Karpas-422 (cell line): ENCODE measurements around the gene TYMP. TPM values are rescaled to one million over a fixed set of nuclear protein-coding genes. Genes with fewer than 3 reads are reported as not detected.

Source experiments
- DNase-seq: peaks from one replicate; pipeline ENCODE4 v3.0.0-alpha.2; 2015
- H2AFZ ChIP-seq: fragments of 200-600 bp; sonication (generic); 2 replicates; pipeline ENCODE4 v1.6.1; 2014; ENCODE audit warnings: antibody characterized with exemption, low read length, mixed read lengths
- H3K27ac ChIP-seq: fragments of 200-600 bp; sonication (generic); 2 replicates; pipeline ENCODE4 v1.5.1; 2014; ENCODE audit warnings: mild to moderate bottlenecking, low read length, moderate library complexity
- H3K27me3 ChIP-seq: fragments of 200-600 bp; sonication (generic); 2 replicates; pipeline ENCODE4 v1.6.1; 2014; ENCODE audit warnings: low read length, mixed read lengths
- H3K36me3 ChIP-seq: fragments of 200-600 bp; sonication (generic); 2 replicates; pipeline ENCODE4 v1.6.1; 2014; ENCODE audit warnings: low read length, mixed read lengths; ENCODE audit not compliant: insufficient read depth
- H3K4me1 ChIP-seq: fragments of 200-600 bp; sonication (generic); 2 replicates; pipeline ENCODE4 v1.6.1; 2014; ENCODE audit warnings: mild to moderate bottlenecking, low read length, mixed read lengths
- H3K4me2 ChIP-seq: fragments of 200-600 bp; sonication (generic); 2 replicates; pipeline ENCODE4 v1.6.1; 2014; ENCODE audit warnings: low read length, low read depth, mild to moderate bottlenecking; ENCODE audit not compliant: poor library complexity, severe bottlenecking
- H3K4me3 ChIP-seq: fragments of 200-600 bp; sonication (generic); 2 replicates; pipeline ENCODE4 v1.5.1; 2014; ENCODE audit warnings: mild to moderate bottlenecking, antibody characterized with exemption, low read length, mixed read lengths
- H3K79me2 ChIP-seq: fragments of 200-600 bp; sonication (generic); 2 replicates; pipeline ENCODE4 v1.6.1; 2014; ENCODE audit warnings: mild to moderate bottlenecking, low read length, mixed read lengths
- H3K9ac ChIP-seq: fragments of 200-600 bp; sonication (generic); 2 replicates; pipeline ENCODE4 v1.6.0; 2014; ENCODE audit warnings: low read length
- H3K9me2 ChIP-seq: fragments of 200-600 bp; sonication (generic), shearing (Covaris generic); replicated peaks from 2 replicates; pipeline ENCODE4 v1.6.0; 2014; ENCODE audit warnings: mild to moderate bottlenecking, low read length, moderate library complexity; ENCODE audit not compliant: insufficient read depth
- H3K9me3 ChIP-seq: fragments of 300-700, 200-600 bp; sonication (generic); 2 replicates; pipeline ENCODE4 v1.6.1; 2014; ENCODE audit warnings: low read length, mixed read lengths
- H4K20me1 ChIP-seq: fragments of 200-600 bp; sonication (generic); 2 replicates; pipeline ENCODE4 v1.6.1; 2014; ENCODE audit warnings: mild to moderate bottlenecking, antibody characterized with exemption, low read length, low read depth; ENCODE audit not compliant: insufficient read depth
- total RNA-seq: library from RNA; depleted of rRNA; stranded (reverse); fragments of >200 nt; shearing (Covaris generic); gene quantifications from 2 replicates; pipeline ENCODE4 v1.2.3, GENCODE V29; 2014; ENCODE audit warnings: low replicate concordance

TYMP gene
- total RNA-seq, 1 experiment from 2014 or later: 1.8 TPM

DNA sequence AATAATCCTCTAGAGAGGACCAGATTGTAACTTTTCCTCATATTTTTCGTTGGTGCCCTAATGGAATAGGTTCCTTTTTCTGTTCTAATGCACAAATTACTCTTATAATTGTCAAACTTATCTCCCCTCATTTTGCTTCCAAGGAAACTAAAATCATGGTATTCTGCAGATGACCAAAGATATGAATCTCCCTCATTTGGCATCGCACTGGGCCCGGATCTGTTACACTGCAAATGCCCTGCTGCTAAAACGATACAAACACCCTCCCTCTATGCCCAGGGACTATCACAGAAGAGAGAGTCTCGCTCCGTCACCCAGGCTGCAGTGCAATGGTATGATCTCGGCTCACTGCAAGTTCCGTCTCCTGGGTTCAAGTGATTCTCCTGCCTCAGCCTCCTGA is 23.5 kb upstream of the TYMP start:
- H3K9me2 ChIP-seq: no peaks in the 10 kb centered on the region
- no peak overlapping the region for H3K4me3 ChIP-seq
- no peaks in the 10 kb centered on the region for H3K36me3 ChIP-seq
- H3K4me1 ChIP-seq: peaks cover 13% of the 10 kb centered on the region
- H2AFZ ChIP-seq: no peak overlapping the region
- H3K9ac ChIP-seq: no peak overlapping the region
- H3K27me3 ChIP-seq: no peaks in the 10 kb centered on the region
- H3K27ac ChIP-seq: no peak overlapping the region
- no peak overlapping the region for H3K4me2 ChIP-seq
- no peaks in the 10 kb centered on the region for H3K79me2 ChIP-seq
- no peaks in the 10 kb centered on the region for H4K20me1 ChIP-seq
- no peak for DNase-seq
- no peaks in the 10 kb centered on the region for H3K9me3 ChIP-seq

DNA sequence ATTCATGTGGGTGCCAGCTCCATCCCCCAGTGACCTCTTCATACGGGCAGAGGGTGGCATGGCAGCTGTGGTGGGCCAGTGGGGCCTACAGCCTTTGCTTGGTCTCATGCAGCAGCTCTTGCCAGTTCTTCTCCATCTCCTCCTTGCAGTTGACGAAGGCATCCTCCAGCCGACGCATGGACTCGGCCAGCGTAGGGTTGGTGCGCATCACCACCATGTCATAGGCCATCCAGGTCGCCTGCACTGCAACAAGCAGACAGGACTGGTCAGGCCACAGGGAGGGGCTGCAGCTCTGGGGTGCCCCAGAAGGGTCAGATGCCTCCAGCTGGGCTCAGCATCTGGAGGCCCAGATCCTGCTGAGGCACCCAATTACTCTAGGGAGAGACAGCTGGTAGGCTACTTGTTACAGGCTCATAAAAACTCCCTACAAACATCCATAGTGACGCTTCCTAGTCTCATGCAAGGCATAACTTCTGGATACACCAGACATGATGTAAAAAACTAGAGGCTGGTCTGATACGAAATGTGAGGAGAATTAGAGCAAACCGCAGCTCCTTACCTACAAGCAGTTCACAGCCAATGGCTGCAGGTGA is 21.4 kb upstream of the TYMP start:
- Histone ChIP-seq H3K36me3 (no peaks in the 10 kb centered on the region), H3K4me1 (peaks cover 22% of the 10 kb centered on the region), H4K20me1 (no peaks in the 10 kb centered on the region), H3K79me2 (no peaks in the 10 kb centered on the region), H3K9me2 (no peaks in the 10 kb centered on the region), H3K9ac (no peak overlapping the region), H3K27ac (no peak overlapping the region), H3K4me3 (no peak overlapping the region), H3K4me2 (no peak overlapping the region), H3K9me3 (no peaks in the 10 kb centered on the region), H3K27me3 (no peaks in the 10 kb centered on the region), H2AFZ (no peak overlapping the region)
- no peak for DNase-seq

DNA sequence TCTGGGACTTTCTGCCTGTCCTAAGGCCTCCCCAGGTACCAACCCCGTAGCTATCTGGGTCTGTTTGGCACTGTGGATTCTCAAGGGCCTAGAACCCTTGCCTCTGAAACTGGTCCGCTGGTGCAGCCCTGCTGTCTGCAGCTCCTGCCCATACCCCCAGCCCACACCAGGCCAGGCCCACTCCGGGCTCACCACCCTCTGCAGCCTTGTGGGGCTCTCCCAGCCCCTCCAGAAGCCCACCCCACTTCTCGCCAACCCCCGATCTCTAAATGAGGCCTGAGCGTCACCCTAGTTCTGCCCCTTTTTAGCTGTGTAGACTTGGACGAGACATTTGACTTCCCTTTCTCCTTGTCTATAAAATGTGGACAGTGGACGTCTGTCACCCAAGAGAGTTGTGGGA is 20.6 kb upstream of the TYMP start:
- H3K79me2 ChIP-seq: no peaks in the 10 kb centered on the region
- DNase-seq: no peak
- H3K9me3 ChIP-seq: no peaks in the 10 kb centered on the region
- H2AFZ ChIP-seq: no peak overlapping the region
- no peaks in the 10 kb centered on the region for H3K36me3 ChIP-seq
- H3K4me1 ChIP-seq: peaks cover 22% of the 10 kb centered on the region
- H3K4me2 ChIP-seq: no peak overlapping the region
- no peak overlapping the region for H3K9ac ChIP-seq
- no peaks in the 10 kb centered on the region for H3K9me2 ChIP-seq
- no peak overlapping the region for H3K4me3 ChIP-seq
- H3K27ac ChIP-seq: no peak overlapping the region
- no peaks in the 10 kb centered on the region for H3K27me3 ChIP-seq
- H4K20me1 ChIP-seq: no peaks in the 10 kb centered on the region

DNA sequence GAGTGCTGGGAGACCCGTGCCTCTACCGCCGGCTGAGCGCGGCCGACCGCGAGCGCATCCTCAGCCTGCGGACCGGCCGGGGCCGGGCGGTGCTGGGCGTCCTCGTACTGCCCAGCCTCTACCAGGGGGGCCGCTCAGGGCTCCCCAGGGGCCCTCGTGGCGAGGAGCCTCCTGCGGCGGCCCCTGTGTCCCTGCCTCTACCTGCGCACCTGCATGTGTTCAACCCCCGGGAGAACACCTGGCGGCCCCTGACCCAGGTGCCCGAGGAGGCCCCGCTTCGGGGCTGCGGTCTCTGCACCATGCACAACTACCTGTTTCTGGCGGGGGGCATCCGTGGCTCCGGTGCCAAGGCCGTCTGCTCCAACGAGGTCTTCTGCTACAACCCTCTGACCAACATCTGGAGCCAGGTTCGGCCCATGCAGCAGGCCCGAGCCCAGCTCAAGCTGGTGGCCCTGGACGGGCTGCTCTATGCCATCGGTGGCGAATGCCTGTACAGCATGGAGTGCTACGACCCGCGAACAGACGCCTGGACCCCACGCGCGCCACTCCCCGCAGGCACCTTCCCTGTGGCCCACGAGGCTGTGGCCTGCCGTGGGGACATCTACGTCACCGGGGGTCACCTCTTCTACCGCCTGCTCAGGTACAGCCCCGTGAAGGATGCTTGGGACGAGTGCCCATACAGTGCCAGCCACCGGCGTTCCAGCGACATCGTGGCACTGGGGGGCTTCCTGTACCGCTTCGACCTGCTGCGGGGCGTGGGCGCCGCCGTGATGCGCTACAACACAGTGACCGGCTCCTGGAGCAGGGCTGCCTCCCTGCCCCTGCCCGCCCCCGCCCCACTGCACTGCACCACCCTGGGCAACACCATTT is 19.3 kb upstream of the TYMP start:
- peak overlapping the region; percentile 70 for H3K4me3 ChIP-seq
- no peaks in the 10 kb centered on the region for H3K79me2 ChIP-seq
- peaks cover 31% of the 10 kb centered on the region for H3K4me1 ChIP-seq
- no peak for DNase-seq
- no peaks in the 10 kb centered on the region for H4K20me1 ChIP-seq
- no peaks in the 10 kb centered on the region for H3K36me3 ChIP-seq
- H2AFZ ChIP-seq: peak overlapping the region; percentile 93
- H3K9me2 ChIP-seq: no peaks in the 10 kb centered on the region
- no peak overlapping the region for H3K27ac ChIP-seq
- no peaks in the 10 kb centered on the region for H3K9me3 ChIP-seq
- peak overlapping the region; percentile 97 for H3K4me2 ChIP-seq
- H3K27me3 ChIP-seq: no peaks in the 10 kb centered on the region
- H3K9ac ChIP-seq: peak overlapping the region; percentile 88

GRCh38 chr22:50548040-50548920 is 18.5 kb upstream of the TYMP start:
- H3K27me3 ChIP-seq: no peaks in the 10 kb centered on the region
- H3K79me2 ChIP-seq: no peaks in the 10 kb centered on the region
- no peak overlapping the region for H3K27ac ChIP-seq
- H3K36me3 ChIP-seq: no peaks in the 10 kb centered on the region
- peak overlapping the region; percentile 88 for H3K9ac ChIP-seq
- peak overlapping the region; percentile 93 for H2AFZ ChIP-seq
- H3K9me3 ChIP-seq: no peaks in the 10 kb centered on the region
- H4K20me1 ChIP-seq: no peaks in the 10 kb centered on the region
- H3K4me1 ChIP-seq: peaks cover 36% of the 10 kb centered on the region
- peak overlapping the region; percentile 97 for H3K4me2 ChIP-seq
- peak overlapping the region; percentile 70 for H3K4me3 ChIP-seq
- H3K9me2 ChIP-seq: no peaks in the 10 kb centered on the region
- peak; percentile 84 for DNase-seq

DNA sequence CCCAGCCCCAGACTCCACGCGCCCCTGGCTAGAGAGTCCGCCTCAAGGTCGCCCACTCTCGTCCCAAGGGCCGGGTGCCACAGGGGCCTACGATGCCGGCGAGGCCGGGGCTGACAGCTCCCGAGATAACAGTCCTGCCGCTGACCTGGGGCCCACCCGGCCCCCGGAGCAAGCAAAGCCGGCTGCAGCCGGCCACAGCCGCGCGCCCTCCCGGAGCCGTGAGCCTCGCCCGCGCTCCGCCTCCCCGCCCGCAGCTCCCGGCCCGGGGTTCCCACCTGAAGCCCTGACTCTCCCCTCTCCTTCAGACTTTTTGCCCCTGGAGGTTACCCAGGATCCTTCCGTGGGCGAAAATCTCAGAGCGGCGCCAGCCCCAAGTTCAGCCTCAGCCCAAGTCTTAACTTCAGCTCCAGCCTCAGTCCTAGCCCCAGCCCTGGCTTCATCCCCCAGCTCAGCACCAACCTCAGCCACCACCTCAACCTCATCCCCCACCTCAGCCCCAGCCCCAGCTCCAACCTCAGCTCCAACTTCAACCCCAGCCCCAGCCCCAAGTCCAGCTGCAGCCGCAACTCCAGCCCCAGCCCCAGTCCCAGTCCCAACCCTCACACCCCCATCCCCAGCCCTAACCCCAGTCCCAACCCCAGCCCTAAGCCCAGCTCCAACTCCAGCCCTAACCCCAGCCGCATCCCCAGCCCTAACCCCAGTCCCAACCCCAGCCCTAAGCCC is 17.6 kb upstream of the TYMP start:
- H3K9ac ChIP-seq: no peak overlapping the region
- H3K9me3 ChIP-seq: no peaks in the 10 kb centered on the region
- H3K79me2 ChIP-seq: no peaks in the 10 kb centered on the region
- H2AFZ ChIP-seq: no peak overlapping the region
- no peaks in the 10 kb centered on the region for H3K27me3 ChIP-seq
- no peak overlapping the region for H3K27ac ChIP-seq
- no peaks in the 10 kb centered on the region for H4K20me1 ChIP-seq
- H3K9me2 ChIP-seq: no peaks in the 10 kb centered on the region
- no peak overlapping the region for H3K4me3 ChIP-seq
- H3K4me2 ChIP-seq: no peak overlapping the region
- H3K4me1 ChIP-seq: peaks cover 40% of the 10 kb centered on the region
- DNase-seq: peak; percentile 56
- no peaks in the 10 kb centered on the region for H3K36me3 ChIP-seq

- Histone ChIP-seq H3K79me2 (no peaks in the 10 kb centered on the region), H3K9me3 (no peaks in the 10 kb centered on the region), H4K20me1 (no peaks in the 10 kb centered on the region), H3K36me3 (no peaks in the 10 kb centered on the region), H3K4me1 (peaks cover 48% of the 10 kb centered on the region), H3K4me2 (no peak overlapping the region), H3K4me3 (no peak overlapping the region), H3K9me2 (no peaks in the 10 kb centered on the region), H2AFZ (no peak overlapping the region), H3K9ac (no peak overlapping the region), H3K27me3 (no peaks in the 10 kb centered on the region), H3K27ac (no peak overlapping the region)
- DNase-seq: no peak
Measured at GRCh38 chr22:50546326-50547262, 16.8 kb upstream of the TYMP start.
